ENCODE data around the gene GJD3. TPM values are rescaled to one million over a fixed set of nuclear protein-coding genes. Genes with fewer than 3 reads are reported as not detected.

The GJD3 gene
- total and polyA plus RNA-seq, 5 donors from 2014 or later: not detected

- Mint-ChIP-seq H3K36me3 (peaks cover 15% of the 10 kb centered on the region), H3K9me3 (no peaks in the 10 kb centered on the region), H3K4me3 (peak overlapping the region; percentile 38 to 91 (median 70)), H3K27me3 (peaks cover 4% of the 10 kb centered on the region), H3K27ac (peak overlapping the region; percentile 20 to 93 (median 87)), H3K4me1 (peaks cover 18 to 92% (median 64%) of the 10 kb centered on the region in 4 donors)
- DNase-seq (no peak), ATAC-seq (ENCODE audit: low read depth in 2 of 2) (no peak)
- no peaks in the 10 kb centered on the region for H3K27me3 ChIP-seq (ENCODE audit: control insufficient read depth, insufficient read depth, low read length)
- H3K4me3 ChIP-seq (ENCODE audit: low read depth, low read length): no peak overlapping the region
- H3K27ac ChIP-seq (ENCODE audit: insufficient read depth, low read length, poor library complexity, severe bottlenecking): peak overlapping the region; percentile 66
- H3K9me3 ChIP-seq (ENCODE audit: control insufficient read depth in 2 of 2, low read length in 2 of 2): no peaks in the 10 kb centered on the region
- peaks cover 95% of the 10 kb centered on the region for H3K4me1 ChIP-seq (ENCODE audit: control insufficient read depth, insufficient read depth, low read length, poor library complexity, severe bottlenecking)
- H3K36me3 ChIP-seq (ENCODE audit: control insufficient read depth, insufficient read depth, low read length): peaks cover 17% of the 10 kb centered on the region
Observed at GRCh38 chr17:40330850-40331470, 33.6 kb downstream of the GJD3 start.

DNA sequence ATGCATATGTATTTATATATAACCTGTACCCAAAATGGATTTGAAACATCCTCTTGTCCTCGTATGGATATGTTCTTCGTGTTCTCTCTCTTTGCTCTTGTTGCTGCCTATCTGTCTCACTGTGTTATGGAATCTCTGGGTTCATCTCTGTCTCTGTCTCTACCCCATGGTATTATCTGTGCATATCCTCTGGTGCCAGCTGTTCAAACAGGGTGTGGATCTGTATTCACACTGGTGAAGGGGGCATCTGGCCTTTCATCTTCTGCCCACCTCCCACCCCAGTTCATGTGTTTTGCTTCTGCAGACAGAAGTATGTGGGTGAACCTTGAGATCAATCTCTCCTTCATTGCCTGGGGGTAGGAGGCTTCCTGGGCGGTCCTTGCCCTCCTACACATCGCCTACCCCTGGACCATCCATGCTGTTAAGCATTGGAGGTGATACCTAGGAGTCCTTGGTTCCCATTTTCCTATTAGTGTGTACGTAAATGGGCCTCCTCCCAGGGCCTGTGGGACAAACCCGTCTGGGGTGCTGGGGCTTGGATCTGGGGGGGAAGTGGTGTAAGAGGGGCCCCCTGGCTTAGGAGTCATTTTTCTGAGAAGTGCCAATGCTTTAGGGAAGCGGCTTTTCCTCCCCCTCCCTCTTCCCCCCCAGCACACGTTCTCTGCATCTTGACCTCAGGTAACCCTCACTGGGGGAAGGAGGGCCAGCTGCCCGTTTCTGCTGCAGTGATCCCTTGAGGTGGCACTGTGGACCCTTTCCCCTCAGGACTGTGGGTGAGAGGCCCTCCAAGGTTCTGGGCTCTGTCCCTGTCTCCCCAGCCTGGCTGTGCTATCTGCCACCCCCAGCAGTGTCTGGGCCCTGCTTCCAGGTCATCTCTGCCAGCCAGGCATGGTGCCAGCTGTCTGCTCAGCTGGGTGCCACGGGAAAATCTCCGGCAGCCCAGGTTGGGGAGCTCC, 34.4 kb downstream of the GJD3 start:
- peak in 1 of 3 donors; percentile 71 for DNase-seq
- Mint-ChIP-seq H3K4me1 (peaks cover 18 to 93% (median 71%) of the 10 kb centered on the region in 4 donors), H3K4me3 (peak overlapping the region; percentile 45 to 91 (median 70)), H3K27ac (peak overlapping the region; percentile 87 to 96 (median 93)), H3K36me3 (peaks cover 15% of the 10 kb centered on the region), H3K9me3 (no peaks in the 10 kb centered on the region), H3K27me3 (peaks cover 7% of the 10 kb centered on the region)
- Histone ChIP-seq H3K9me3 (ENCODE audit: control insufficient read depth in 2 of 2, low read length in 2 of 2) (no peaks in the 10 kb centered on the region), H3K27me3 (ENCODE audit: control insufficient read depth, insufficient read depth, low read length) (no peaks in the 10 kb centered on the region), H3K27ac (ENCODE audit: insufficient read depth, low read length, poor library complexity, severe bottlenecking) (peak overlapping the region; percentile 66), H3K4me1 (ENCODE audit: control insufficient read depth, insufficient read depth, low read length, poor library complexity, severe bottlenecking) (peaks cover 99% of the 10 kb centered on the region), H3K4me3 (ENCODE audit: low read depth, low read length) (peak overlapping the region; percentile 68), H3K36me3 (ENCODE audit: control insufficient read depth, insufficient read depth, low read length) (peaks cover 17% of the 10 kb centered on the region)
- peak in 1 of 2 donors; percentile 4 for ATAC-seq (ENCODE audit: low read depth in 2 of 2)

- Histone ChIP-seq H3K36me3 (ENCODE audit: control insufficient read depth, insufficient read depth, low read length) (peaks cover 17% of the 10 kb centered on the region), H3K27me3 (ENCODE audit: control insufficient read depth, insufficient read depth, low read length) (no peaks in the 10 kb centered on the region), H3K4me1 (ENCODE audit: control insufficient read depth, insufficient read depth, low read length, poor library complexity, severe bottlenecking) (peaks cover 99% of the 10 kb centered on the region), H3K4me3 (ENCODE audit: low read depth, low read length) (peak overlapping the region; percentile 33), H3K9me3 (ENCODE audit: control insufficient read depth in 2 of 2, low read length in 2 of 2) (no peaks in the 10 kb centered on the region), H3K27ac (ENCODE audit: insufficient read depth, low read length, poor library complexity, severe bottlenecking) (peak overlapping the region; percentile 99)
- Mint-ChIP-seq H3K4me3 (peak overlapping the region; percentile 59 to 97 (median 84)), H3K36me3 (peaks cover 12% of the 10 kb centered on the region), H3K27me3 (peaks cover 7% of the 10 kb centered on the region), H3K9me3 (peaks cover 0 to 2% (median 0%) of the 10 kb centered on the region in 7 donors), H3K4me1 (peaks cover 18 to 93% (median 70%) of the 10 kb centered on the region in 4 donors), H3K27ac (peak overlapping the region; percentile 94 to 100 (median 96))
- ATAC-seq (ENCODE audit: low read depth in 2 of 2) (no peak), DNase-seq (no peak)
Observed at GRCh38 chr17:40328386-40328766, 36.2 kb downstream of the GJD3 start.

GRCh38 chr17:40327735-40328385, 36.7 kb downstream of the GJD3 start:
- no peak for ATAC-seq (ENCODE audit: low read depth in 2 of 2)
- Mint-ChIP-seq H3K9me3 (peaks cover 0 to 3% (median 0%) of the 10 kb centered on the region in 7 donors), H3K36me3 (peaks cover 12% of the 10 kb centered on the region), H3K4me3 (peak overlapping the region; percentile 91 to 97 (median 94)), H3K27me3 (peaks cover 12% of the 10 kb centered on the region), H3K4me1 (peaks cover 18 to 93% (median 72%) of the 10 kb centered on the region in 4 donors), H3K27ac (peak overlapping the region; percentile 96 to 100 (median 100))
- peak overlapping the region; percentile 81 for H3K4me3 ChIP-seq (ENCODE audit: low read depth, low read length)
- peak overlapping the region; percentile 99 for H3K27ac ChIP-seq (ENCODE audit: insufficient read depth, low read length, poor library complexity, severe bottlenecking)
- no peaks in the 10 kb centered on the region for H3K9me3 ChIP-seq (ENCODE audit: control insufficient read depth in 2 of 2, low read length in 2 of 2)
- no peak for DNase-seq
- H3K27me3 ChIP-seq (ENCODE audit: control insufficient read depth, insufficient read depth, low read length): no peaks in the 10 kb centered on the region
- H3K36me3 ChIP-seq (ENCODE audit: control insufficient read depth, insufficient read depth, low read length): peaks cover 14% of the 10 kb centered on the region
- peaks cover 99% of the 10 kb centered on the region for H3K4me1 ChIP-seq (ENCODE audit: control insufficient read depth, insufficient read depth, low read length, poor library complexity, severe bottlenecking)

DNA sequence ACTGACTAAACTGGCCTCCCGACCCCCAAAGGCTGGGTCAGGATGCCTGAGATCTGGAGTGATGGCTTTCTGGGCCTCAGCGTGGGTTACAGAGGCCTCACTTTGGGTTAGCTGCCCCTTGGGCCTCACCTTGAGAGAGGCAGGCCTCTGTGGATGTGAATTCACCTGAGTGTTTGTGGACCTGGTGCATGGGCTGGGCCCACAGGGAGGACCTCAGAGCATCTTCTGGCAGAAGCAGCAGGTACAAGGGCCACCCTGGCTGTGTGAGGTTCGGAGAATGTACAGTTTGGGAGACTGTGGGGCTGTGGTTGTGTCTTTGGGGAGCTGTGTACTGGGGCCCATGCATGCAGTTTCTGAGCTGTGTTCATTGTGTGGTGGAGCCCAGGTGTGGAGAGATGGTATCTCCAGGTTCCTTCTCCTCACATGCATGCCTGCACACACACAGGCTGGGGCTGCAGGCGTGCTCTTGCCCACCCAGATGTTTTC, 37.2 kb downstream of the GJD3 start:
- DNase-seq: peak in 1 of 3 donors; percentile 54
- H3K9me3 Mint-ChIP-seq: peaks cover 0 to 7% (median 0%) of the 10 kb centered on the region in 7 donors
- ATAC-seq (ENCODE audit: low read depth in 2 of 2): no peak
- H3K27ac ChIP-seq (ENCODE audit: insufficient read depth, low read length, poor library complexity, severe bottlenecking): peak overlapping the region; percentile 99
- H3K36me3 ChIP-seq (ENCODE audit: control insufficient read depth, insufficient read depth, low read length): peaks cover 14% of the 10 kb centered on the region
- H3K27ac Mint-ChIP-seq: peak overlapping the region; percentile 96 to 100 (median 100)
- H3K27me3 Mint-ChIP-seq: peaks cover 18% of the 10 kb centered on the region
- peaks cover 14 to 93% (median 71%) of the 10 kb centered on the region in 4 donors for H3K4me1 Mint-ChIP-seq
- peaks cover 98% of the 10 kb centered on the region for H3K4me1 ChIP-seq (ENCODE audit: control insufficient read depth, insufficient read depth, low read length, poor library complexity, severe bottlenecking)
- no peaks in the 10 kb centered on the region for H3K27me3 ChIP-seq (ENCODE audit: control insufficient read depth, insufficient read depth, low read length)
- H3K4me3 Mint-ChIP-seq: peak overlapping the region; percentile 91 to 97 (median 94)
- no peaks in the 10 kb centered on the region for H3K9me3 ChIP-seq (ENCODE audit: control insufficient read depth in 2 of 2, low read length in 2 of 2)
- H3K36me3 Mint-ChIP-seq: peaks cover 8% of the 10 kb centered on the region
- H3K4me3 ChIP-seq (ENCODE audit: low read depth, low read length): peak overlapping the region; percentile 81

GRCh38 chr17:40326832-40327199, 37.7 kb downstream of the GJD3 start:
- Histone ChIP-seq H3K9me3 (ENCODE audit: control insufficient read depth in 2 of 2, low read length in 2 of 2) (no peaks in the 10 kb centered on the region), H3K27ac (ENCODE audit: insufficient read depth, low read length, poor library complexity, severe bottlenecking) (peak overlapping the region; percentile 99), H3K27me3 (ENCODE audit: control insufficient read depth, insufficient read depth, low read length) (no peaks in the 10 kb centered on the region), H3K4me1 (ENCODE audit: control insufficient read depth, insufficient read depth, low read length, poor library complexity, severe bottlenecking) (peaks cover 98% of the 10 kb centered on the region), H3K36me3 (ENCODE audit: control insufficient read depth, insufficient read depth, low read length) (peaks cover 12% of the 10 kb centered on the region), H3K4me3 (ENCODE audit: low read depth, low read length) (peak overlapping the region; percentile 81)
- Mint-ChIP-seq H3K36me3 (peaks cover 8% of the 10 kb centered on the region), H3K4me1 (peaks cover 14 to 95% (median 73%) of the 10 kb centered on the region in 4 donors), H3K27ac (peak overlapping the region; percentile 96 to 100 (median 100)), H3K9me3 (peaks cover 0 to 7% (median 0%) of the 10 kb centered on the region in 7 donors), H3K4me3 (peak overlapping the region; percentile 93 to 99 (median 96)), H3K27me3 (peaks cover 23% of the 10 kb centered on the region)
- ATAC-seq (ENCODE audit: low read depth in 2 of 2) (no peak), DNase-seq (no peak)
